IPS-NIHi11 (cell line): Measurements from ENCODE around the gene HCFC1.

Source experiments
- DNase-seq: peaks from one replicate; pipeline ENCODE4 v3.0.0; 2012; ENCODE audit warnings: mixed read lengths, low spot score

The HCFC1 gene

GRCh38 chrX:153957224-153957623, 14.4 kb downstream of the HCFC1 start:
- DNase-seq = no peak

- no peak for DNase-seq
Observed at GRCh38 chrX:153956044-153956907, 15.3 kb downstream of the HCFC1 start.

GRCh38 chrX:153955228-153955732, 16.3 kb downstream of the HCFC1 start:
- no peak for DNase-seq

- DNase-seq = no peak
Observed at GRCh38 chrX:153954558-153955227, 16.9 kb downstream of the HCFC1 start.

DNA sequence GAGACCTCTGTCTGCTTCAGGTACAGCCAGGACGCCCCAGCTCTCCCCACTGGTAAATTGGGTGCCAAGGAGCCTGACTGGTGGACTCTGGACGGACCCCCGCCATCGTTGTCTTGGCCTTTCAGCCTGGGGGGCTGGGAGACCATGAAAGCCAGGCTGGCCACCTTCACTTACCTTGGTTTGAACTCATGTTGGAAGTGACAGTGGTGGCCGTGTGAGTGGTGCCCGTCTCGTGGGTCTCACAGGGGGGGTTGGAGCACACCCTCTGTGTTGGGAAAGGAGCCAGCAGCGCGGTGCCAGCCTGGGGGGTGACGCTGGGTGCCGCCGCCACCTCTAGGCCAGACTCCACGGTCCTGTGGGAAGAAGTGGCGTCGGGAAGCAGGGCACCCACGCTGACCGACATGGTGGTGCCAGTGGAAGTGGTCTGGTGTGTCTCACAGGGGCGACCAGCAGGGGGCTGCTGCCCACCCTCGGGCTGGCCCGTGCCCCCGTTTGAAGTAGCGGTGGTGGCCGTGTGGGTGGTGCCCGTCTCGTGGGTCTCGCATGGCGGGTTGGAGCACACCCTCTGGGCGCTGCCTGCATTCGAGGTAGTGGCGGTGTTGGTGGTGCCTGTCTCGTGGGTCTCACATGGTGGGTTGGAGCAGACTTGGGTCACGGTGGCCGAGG, 17.6 kb downstream of the HCFC1 start:
- no peak for DNase-seq

GRCh38 chrX:153953342-153953830, 18.2 kb downstream of the HCFC1 start:
- DNase-seq = peak; percentile 90

DNA sequence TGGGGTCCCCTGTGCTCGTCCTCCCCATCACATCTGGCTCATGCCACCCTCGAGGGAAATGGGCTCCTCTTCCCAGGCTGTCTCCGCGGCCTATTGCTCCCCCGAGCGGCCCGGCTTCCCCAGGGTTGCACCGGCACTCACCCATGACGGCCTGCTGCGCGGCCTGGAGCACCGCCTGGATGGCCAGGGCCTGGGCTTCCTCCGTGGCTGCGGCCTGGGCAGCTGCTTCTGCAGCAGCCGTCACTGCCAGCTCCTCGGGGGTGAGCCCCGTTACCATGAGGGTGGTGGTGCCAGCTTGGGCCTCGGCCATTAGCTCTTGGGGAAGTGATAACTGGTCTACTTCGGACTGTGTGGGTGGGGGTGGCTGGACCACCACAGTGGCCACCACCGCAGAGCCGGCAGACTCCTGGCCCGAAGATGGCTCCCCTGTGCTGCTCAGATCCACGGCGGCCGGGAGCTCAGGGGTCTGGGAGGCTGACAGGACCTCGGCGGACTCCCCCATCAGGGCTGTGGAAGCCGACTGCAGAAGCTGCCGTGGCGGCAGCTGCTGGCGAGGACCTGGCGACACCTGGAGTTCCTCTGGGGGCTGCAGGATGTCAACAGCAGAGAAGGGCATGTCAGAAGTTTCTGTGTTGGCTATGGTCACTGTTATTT, 19.1 kb downstream of the HCFC1 start:
- DNase-seq = no peak

DNA sequence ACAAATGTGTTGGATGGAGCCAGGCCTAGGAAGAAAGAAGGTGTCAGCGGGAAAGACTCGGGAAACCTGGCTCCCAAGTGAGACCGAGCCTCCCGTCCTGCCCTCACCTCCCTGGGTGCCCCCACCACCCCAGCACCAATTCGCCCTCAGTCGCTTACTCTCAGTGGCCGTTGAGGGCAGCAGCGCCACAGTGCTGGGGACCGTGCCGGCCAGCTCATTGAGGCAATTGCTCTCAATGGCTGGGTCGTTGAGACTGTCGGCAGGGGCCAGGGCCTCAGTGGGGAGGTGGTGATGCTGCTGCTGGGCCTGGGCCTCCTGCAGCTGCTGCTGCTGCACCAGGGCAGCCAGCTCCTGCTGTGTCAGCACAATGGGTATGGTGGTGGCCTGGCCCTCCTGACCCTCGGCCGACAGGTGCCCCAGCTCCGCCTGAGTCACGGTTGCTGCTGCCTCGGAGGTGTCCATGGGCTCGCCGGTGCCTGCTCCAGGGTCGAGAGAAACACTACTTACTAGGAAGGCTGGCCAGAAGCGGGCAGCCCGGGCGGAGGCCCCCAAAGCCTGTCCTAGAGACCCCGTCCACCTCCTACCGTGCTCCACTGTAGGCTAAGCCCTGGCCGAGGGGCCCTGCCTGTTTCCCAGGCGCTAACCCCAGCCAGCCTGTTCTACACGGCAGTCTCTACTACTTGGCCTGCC, 19.8 kb downstream of the HCFC1 start:
- no peak for DNase-seq

GRCh38 chrX:153950127-153950526, 21.5 kb downstream of the HCFC1 start:
- DNase-seq = no peak

- DNase-seq = no peak
Observed at GRCh38 chrX:153948847-153949805, 22.5 kb downstream of the HCFC1 start.

- DNase-seq = no peak
Observed at GRCh38 chrX:153948002-153948466, 23.6 kb downstream of the HCFC1 start.

GRCh38 chrX:153947009-153947769, 24.4 kb downstream of the HCFC1 start:
- DNase-seq = peak; percentile 45

DNA sequence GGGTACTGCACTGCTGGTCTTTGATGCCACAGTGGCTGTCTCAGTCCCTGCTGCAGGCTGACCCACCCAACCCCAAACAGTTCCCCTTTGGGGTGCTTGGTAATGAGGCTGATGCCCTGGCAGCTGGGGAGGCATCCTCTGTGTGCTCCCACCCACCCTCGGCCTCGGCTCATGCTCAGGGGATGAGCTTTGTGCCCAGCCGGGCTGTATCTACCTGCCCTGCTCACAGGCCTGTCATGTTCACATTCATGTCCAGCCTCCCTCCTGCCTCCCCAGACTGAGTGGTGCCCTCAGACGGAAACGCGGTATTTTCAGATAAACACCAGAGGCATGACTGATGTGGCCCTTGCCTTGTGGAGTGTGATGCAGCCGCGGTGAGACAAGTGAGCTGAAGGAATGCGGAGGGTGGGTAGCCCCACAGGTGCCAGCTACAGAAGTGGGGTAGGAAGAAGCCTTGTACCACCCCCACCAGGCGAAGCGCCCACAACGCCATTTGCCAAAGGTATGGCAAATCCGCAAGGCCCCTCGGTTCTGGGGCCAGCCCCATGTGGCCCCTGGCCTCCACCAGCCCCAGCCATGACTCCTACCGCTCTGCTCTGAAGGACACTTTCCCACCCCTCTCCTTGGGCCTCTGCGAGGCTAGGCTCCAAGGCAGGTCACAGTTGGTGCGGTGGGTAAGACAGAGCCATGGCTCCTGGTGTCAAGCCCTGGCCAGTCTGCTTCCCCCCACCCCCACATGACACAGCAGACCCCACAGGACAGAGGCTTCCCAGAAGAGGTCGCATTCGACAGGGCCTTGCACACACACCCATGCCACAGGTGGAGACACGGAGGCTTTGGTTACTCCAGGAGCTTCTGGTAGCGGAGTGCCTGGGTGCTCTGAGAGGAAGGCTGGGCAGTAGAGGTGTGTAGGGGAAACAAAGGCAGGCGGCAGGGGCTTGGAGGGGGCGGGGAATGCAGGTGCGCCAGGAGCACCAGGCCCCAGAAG, 25.4 kb downstream of the HCFC1 start:
- DNase-seq = no peak

- DNase-seq = no peak
Observed at GRCh38 chrX:153944800-153945150, 26.8 kb downstream of the HCFC1 start.

DNA sequence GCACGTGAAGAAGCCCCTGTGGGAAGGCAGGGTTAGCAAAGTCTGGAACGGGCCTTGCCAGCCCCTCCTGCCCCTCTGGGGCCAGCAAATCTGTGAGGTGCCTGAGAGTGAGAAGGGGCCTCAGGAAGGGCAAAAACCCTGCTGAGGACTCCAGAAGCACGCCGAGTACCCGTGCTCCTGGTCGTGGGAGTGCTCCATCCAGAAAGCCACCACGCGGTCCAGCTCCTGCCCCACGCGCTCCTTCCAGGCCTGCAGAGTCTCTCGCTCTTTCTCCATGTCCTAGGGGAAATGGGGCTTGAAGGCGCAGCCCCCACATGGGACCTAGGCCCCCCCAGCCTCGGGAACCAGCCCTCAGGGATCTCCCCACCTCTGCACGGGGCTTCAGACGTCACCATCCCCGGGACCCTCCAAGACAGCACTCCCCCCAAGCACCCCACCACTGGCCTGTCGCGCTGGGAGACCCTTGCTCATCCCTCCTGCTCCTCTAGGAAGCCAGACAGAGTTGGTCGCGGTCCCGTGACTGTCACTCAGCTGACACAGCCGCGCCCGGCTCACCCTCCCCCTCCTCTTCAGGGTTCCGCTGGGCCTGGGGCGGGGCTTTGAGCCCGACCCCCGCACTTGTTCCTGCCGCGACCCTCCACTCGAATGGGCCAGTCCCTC, 27.3 kb downstream of the HCFC1 start, which contains the start of gene RENBP:
Gene RENBP, minus strand, starts transcription at position 504 of the 660 bp plus-strand sequence. Its CDS starts 33 bp downstream, at position 471.
- peak; percentile 39 for DNase-seq

GRCh38 chrX:153941336-153942252, 30.0 kb downstream of the HCFC1 start:
- DNase-seq = peak; percentile 22
